H9 (cell line): Measurements from ENCODE around the gene GAS6. TPM values are rescaled to one million over a fixed set of nuclear protein-coding genes. Genes with fewer than 3 reads are reported as not detected.
A peak's percentile ranks its signal among the peaks of the same experiment; 100 is the strongest.

Experiments
- DNase-seq: peaks from one replicate; pipeline ENCODE4 v3.0.0-alpha.2; 2017
- H2AFZ ChIP-seq: one replicate; pipeline ENCODE4 v1.6.1; 2013; ENCODE audit warnings: mild to moderate bottlenecking, low read length, control low read depth, moderate library complexity
- H2AK5ac ChIP-seq: 2 replicates; pipeline ENCODE4 v1.6.1; 2013; ENCODE audit warnings: low read length, control low read depth, mixed read lengths; ENCODE audit not compliant: insufficient read length
- H2BK120ac ChIP-seq: one replicate; pipeline ENCODE4 v1.6.1; 2013; ENCODE audit warnings: low read depth, mild to moderate bottlenecking, low read length, control low read depth, inconsistent platforms; ENCODE audit not compliant: poor library complexity, severe bottlenecking
- H2BK12ac ChIP-seq: 2 replicates; pipeline ENCODE4 v1.6.1; 2013; ENCODE audit warnings: low read length, control low read depth, mixed read lengths, low read depth; ENCODE audit not compliant: insufficient read length
- H2BK15ac ChIP-seq: 2 replicates; pipeline ENCODE4 v1.6.1; 2013; ENCODE audit warnings: low read depth, low read length, control low read depth
- H2BK20ac ChIP-seq: one replicate; pipeline ENCODE4 v1.6.1; 2013; ENCODE audit warnings: low read depth, mild to moderate bottlenecking, low read length, control low read depth, inconsistent platforms; ENCODE audit not compliant: poor library complexity, severe bottlenecking
- H2BK5ac ChIP-seq: 2 replicates; pipeline ENCODE4 v1.6.1; 2013; ENCODE audit warnings: low read length, control low read depth, mixed read lengths; ENCODE audit not compliant: insufficient read length
- H3K14ac ChIP-seq: 2 replicates; pipeline ENCODE4 v1.6.1; 2013; ENCODE audit warnings: low read length, control low read depth; ENCODE audit not compliant: insufficient read depth
- H3K18ac ChIP-seq: 2 replicates; pipeline ENCODE4 v1.6.1; 2013; ENCODE audit warnings: low read depth, mild to moderate bottlenecking, mixed read lengths, low read length, control low read depth; ENCODE audit not compliant: insufficient read length
- H3K23ac ChIP-seq: 2 replicates; pipeline ENCODE4 v1.6.1; 2013; ENCODE audit warnings: low read length, control low read depth, mixed read lengths, low read depth; ENCODE audit not compliant: insufficient read length
- H3K23me2 ChIP-seq: 2 replicates; pipeline ENCODE4 v1.6.1; 2013; ENCODE audit warnings: low read depth, mild to moderate bottlenecking, mixed read lengths, low read length, control low read depth; ENCODE audit not compliant: insufficient read length, poor library complexity, severe bottlenecking
- H3K27ac ChIP-seq: 2 replicates; pipeline ENCODE4 v1.5.1; 2013; ENCODE audit warnings: low read length, control low read depth, mixed read lengths, low read depth; ENCODE audit not compliant: insufficient read length
- H3K27me3 ChIP-seq: 2 replicates; pipeline ENCODE4 v1.6.1; 2013; ENCODE audit warnings: low read length, control low read depth, inconsistent platforms; ENCODE audit not compliant: insufficient read depth
- H3K4ac ChIP-seq: 2 replicates; pipeline ENCODE4 v1.6.1; 2013; ENCODE audit warnings: low read depth, mild to moderate bottlenecking, control low read depth, inconsistent platforms, low read length, moderate library complexity
- H3K4me1 ChIP-seq: 2 replicates; pipeline ENCODE4 v1.6.1; 2013; ENCODE audit warnings: low read length, control low read depth, inconsistent platforms; ENCODE audit not compliant: insufficient read depth
- H3K4me2 ChIP-seq: 2 replicates; pipeline ENCODE4 v1.6.1; 2013; ENCODE audit warnings: low read length, control low read depth, mixed read lengths; ENCODE audit not compliant: insufficient read length, insufficient read depth
- H3K56ac ChIP-seq: 2 replicates; pipeline ENCODE4 v1.6.1; 2013; ENCODE audit warnings: low read depth, mild to moderate bottlenecking, mixed read lengths, low read length, control low read depth; ENCODE audit not compliant: insufficient read length
- H3K79me1 ChIP-seq: 2 replicates; pipeline ENCODE4 v1.6.1; 2013; ENCODE audit warnings: low read depth, mild to moderate bottlenecking, moderate library complexity, low read length, control low read depth, inconsistent platforms; ENCODE audit not compliant: insufficient read depth, poor library complexity, severe bottlenecking
- H3K79me2 ChIP-seq: 2 replicates; pipeline ENCODE4 v1.6.1; 2013; ENCODE audit warnings: low read length, control low read depth, inconsistent platforms; ENCODE audit not compliant: insufficient read depth
- H3K9ac ChIP-seq: 2 replicates; pipeline ENCODE4 v1.6.1; 2013; ENCODE audit warnings: low read length, control low read depth, mixed read lengths; ENCODE audit not compliant: insufficient read length; ENCODE audit errors: extremely low read depth
- H3K9me3 ChIP-seq: one replicate; pipeline ENCODE4 v1.6.1; 2013; ENCODE audit warnings: low read depth, low read length, inconsistent platforms; ENCODE audit not compliant: control insufficient read depth
- H3T11ph ChIP-seq: one replicate; pipeline ENCODE4 v1.6.1; 2013; ENCODE audit warnings: mild to moderate bottlenecking, low read length, control low read depth, inconsistent platforms
- H4K20me1 ChIP-seq: one replicate; pipeline ENCODE4 v1.6.1; 2013; ENCODE audit not compliant: control insufficient read depth, insufficient read length, insufficient read depth
- H4K5ac ChIP-seq: 2 replicates; pipeline ENCODE4 v1.6.1; 2013; ENCODE audit warnings: low read depth, mild to moderate bottlenecking, mixed read lengths, low read length, control low read depth; ENCODE audit not compliant: insufficient read length
- H4K8ac ChIP-seq: replicated peaks from 2 replicates; pipeline ENCODE4 v1.6.1; 2013; ENCODE audit warnings: low read length, control low read depth, mixed read lengths, low read depth; ENCODE audit not compliant: insufficient read length
- H4K91ac ChIP-seq: 2 replicates; pipeline ENCODE4 v1.6.1; 2013; ENCODE audit warnings: low read depth, mild to moderate bottlenecking, moderate library complexity, mixed read lengths, low read length, control low read depth; ENCODE audit not compliant: insufficient read length
- H3K27ac Mint-ChIP-seq, 3 experiments: 2 replicates in 2 of 3; 3 replicates in 1 of 3; pipeline ENCODE4 v1.8.0; 2020 to 2021; ENCODE audit warnings: mixed read lengths in 3 of 3, mild to moderate bottlenecking in 1 of 3, moderate library complexity in 1 of 3
- H3K27me3 Mint-ChIP-seq: 2 replicates; pipeline ENCODE4 v1.8.0; 2021; ENCODE audit warnings: low read depth, mild to moderate bottlenecking, moderate library complexity, mixed read lengths
- H3K36me3 Mint-ChIP-seq, 3 experiments: 2 replicates in 2 of 3; 3 replicates in 1 of 3; pipeline ENCODE4 v1.8.0; 2020 to 2021; ENCODE audit warnings: low read depth in 3 of 3, mixed read lengths in 3 of 3; ENCODE audit not compliant: insufficient read depth in 1 of 3
- H3K4me1 Mint-ChIP-seq, 2 experiments: 2 replicates each; pipeline ENCODE4 v1.8.0; 2020; ENCODE audit warnings: mixed read lengths in 2 of 2
- H3K4me3 Mint-ChIP-seq, 2 experiments: 2 replicates in 1 of 2; 3 replicates in 1 of 2; pipeline ENCODE4 v1.8.0; 2020 to 2021; ENCODE audit warnings: mild to moderate bottlenecking in 2 of 2, mixed read lengths in 2 of 2, moderate library complexity in 1 of 2
- H3K9me3 Mint-ChIP-seq, 2 experiments: 2 replicates in 1 of 2; 3 replicates in 1 of 2; pipeline ENCODE4 v1.8.0; 2020; ENCODE audit warnings: mild to moderate bottlenecking in 2 of 2, mixed read lengths in 2 of 2, moderate library complexity in 1 of 2
- WGBS: extraction: QIAGEN DNeasy Blood & Tissue Kit; methylation state at CpG from one replicate; pipeline ENCODE4 v1.1.7; 2013; ENCODE audit warnings: missing lambda C conversion rate, low lambda C conversion rate, mixed read lengths; ENCODE audit not compliant: insufficient read length; ENCODE audit errors: extremely low coverage; 5-methylcytosine and 5-hydroxymethylcytosine counted together
- total RNA-seq: library from RNA; stranded (reverse); gene quantifications from 2 replicates; pipeline ENCODE4 v1.2.1, GENCODE V29; 2021
- TF ChIP-seq, protein P1 (sequence below): fragments of 200-600 bp; sonication (generic); conservative IDR thresholded peaks from 3 replicates; pipeline ENCODE4 v1.8.0; 2021; ENCODE audit warnings: antibody characterized with exemption, mild to moderate bottlenecking

The GAS6 gene
- total RNA-seq, 1 experiment from 2014 or later, result 20.5 TPM

DNA sequence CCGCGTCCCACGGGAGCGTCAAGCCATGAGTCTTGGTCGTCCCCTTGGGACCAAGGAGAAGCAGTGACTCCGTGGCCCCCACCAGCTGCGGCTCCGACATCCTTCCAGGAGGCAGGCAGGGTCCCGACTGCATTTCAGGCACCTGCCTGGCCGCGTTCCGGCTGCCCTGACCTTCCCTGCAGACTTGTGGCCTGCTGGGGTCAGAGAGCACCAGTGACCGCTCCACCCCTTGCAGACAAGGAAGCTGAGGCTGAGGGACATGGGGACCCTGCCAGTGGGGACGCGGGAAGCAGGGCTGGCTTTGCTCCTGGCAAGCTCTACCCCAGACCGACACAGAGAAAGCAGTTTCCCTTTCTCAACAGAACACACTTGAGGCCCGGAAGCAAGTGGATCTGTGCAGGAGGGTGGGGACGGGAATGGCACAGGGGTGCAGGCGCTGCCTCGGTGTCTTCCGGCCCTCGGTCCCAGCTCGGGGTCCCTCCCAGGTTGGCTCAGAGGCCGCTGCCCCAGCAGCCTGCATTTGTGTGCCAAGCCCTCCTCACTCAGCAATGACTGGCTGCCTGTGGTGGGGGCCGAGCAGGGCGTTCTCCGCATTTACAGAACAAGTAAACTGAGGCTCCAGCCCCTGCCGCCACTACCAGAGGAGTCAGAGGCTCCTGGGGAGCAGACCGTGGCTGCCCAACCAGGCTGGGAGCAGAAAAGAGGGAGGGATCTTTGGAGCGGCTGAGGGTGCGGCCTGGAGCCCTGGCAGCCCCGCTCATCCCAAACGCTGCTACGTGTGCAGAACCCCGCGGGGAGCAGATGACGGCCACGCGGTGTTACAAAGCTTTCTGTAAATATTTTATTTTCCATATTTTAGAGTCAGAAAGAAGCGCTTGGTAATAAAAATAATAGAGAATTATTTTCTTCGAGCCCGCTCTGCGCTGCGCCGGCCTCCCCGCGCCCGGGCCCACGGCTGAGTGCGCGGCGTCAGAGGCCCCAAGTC lies 43.9 kb downstream of the GAS6 start:
- Histone ChIP-seq H4K5ac (no peak overlapping the region), H2BK12ac (no peak overlapping the region), H2BK20ac (no peak overlapping the region), H3K56ac (no peak overlapping the region), H4K91ac (no peak overlapping the region), H3T11ph (no peak overlapping the region), H3K79me2 (no peaks in the 10 kb centered on the region), H3K4me2 (no peak overlapping the region), H2BK120ac (no peak overlapping the region), H3K27ac (no peak overlapping the region), H2AK5ac (no peak overlapping the region), H3K4ac (no peak overlapping the region), H3K23me2 (no peaks in the 10 kb centered on the region), H3K4me1 (no peaks in the 10 kb centered on the region), H3K27me3 (no peaks in the 10 kb centered on the region), H3K18ac (no peak overlapping the region), H2AFZ (no peak overlapping the region), H3K9me3 (no peaks in the 10 kb centered on the region), H4K20me1 (no peaks in the 10 kb centered on the region), H4K8ac (peak overlapping the region; percentile 34), H3K14ac (peak overlapping the region; percentile 13; the same call in 1 of the 2 replicates), H3K79me1 (no peaks in the 10 kb centered on the region), H3K23ac (no peak overlapping the region), H2BK5ac (no peak overlapping the region), H2BK15ac (no peak overlapping the region), H3K9ac (no peak overlapping the region)
- no peak for DNase-seq
- Mint-ChIP-seq H3K9me3 (peaks cover 0 to 2% of the 10 kb centered on the region in 2 experiments; a peak in 1 of 5 replicates), H3K4me3 (no peak overlapping the region), H3K27me3 (no peaks in the 10 kb centered on the region), H3K36me3 (peaks cover 3 to 22% (median 17%) of the 10 kb centered on the region in 3 experiments; a peak in 6 of 7 replicates), H3K4me1 (peaks cover 3 to 8% of the 10 kb centered on the region in 2 experiments; a peak in 3 of 4 replicates), H3K27ac (no peak overlapping the region)
- TF ChIP-seq, protein P1, sequence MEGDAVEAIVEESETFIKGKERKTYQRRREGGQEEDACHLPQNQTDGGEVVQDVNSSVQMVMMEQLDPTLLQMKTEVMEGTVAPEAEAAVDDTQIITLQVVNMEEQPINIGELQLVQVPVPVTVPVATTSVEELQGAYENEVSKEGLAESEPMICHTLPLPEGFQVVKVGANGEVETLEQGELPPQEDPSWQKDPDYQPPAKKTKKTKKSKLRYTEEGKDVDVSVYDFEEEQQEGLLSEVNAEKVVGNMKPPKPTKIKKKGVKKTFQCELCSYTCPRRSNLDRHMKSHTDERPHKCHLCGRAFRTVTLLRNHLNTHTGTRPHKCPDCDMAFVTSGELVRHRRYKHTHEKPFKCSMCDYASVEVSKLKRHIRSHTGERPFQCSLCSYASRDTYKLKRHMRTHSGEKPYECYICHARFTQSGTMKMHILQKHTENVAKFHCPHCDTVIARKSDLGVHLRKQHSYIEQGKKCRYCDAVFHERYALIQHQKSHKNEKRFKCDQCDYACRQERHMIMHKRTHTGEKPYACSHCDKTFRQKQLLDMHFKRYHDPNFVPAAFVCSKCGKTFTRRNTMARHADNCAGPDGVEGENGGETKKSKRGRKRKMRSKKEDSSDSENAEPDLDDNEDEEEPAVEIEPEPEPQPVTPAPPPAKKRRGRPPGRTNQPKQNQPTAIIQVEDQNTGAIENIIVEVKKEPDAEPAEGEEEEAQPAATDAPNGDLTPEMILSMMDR, result no peak
- WGBS, result no CpG with 5 or more reads among the region's 52 CpGs
